Measurements from ENCODE around the gene GARNL3.

GARNL3 gene

GRCh38 chr9:127389381-127390247 lies 125.0 kb downstream of the GARNL3 start:
- DNase-seq = no peak

DNA sequence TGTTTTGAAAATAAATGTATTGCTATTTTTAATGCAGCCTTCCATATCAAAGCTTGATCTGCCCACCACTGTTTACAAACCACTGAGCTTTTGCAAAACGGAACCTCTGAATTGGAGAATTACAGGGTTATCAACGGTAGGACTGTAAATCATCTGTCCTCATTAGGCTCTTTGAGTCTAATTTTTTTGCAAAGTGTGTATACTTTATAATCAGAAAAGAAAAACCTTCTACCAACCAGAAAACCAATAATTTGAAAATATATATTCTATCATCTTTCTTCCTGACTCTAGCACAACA lies 125.6 kb downstream of the GARNL3 start:
- DNase-seq = no peak

GRCh38 chr9:127390563-127390962 lies 126.0 kb downstream of the GARNL3 start:
- DNase-seq = no peak

DNA sequence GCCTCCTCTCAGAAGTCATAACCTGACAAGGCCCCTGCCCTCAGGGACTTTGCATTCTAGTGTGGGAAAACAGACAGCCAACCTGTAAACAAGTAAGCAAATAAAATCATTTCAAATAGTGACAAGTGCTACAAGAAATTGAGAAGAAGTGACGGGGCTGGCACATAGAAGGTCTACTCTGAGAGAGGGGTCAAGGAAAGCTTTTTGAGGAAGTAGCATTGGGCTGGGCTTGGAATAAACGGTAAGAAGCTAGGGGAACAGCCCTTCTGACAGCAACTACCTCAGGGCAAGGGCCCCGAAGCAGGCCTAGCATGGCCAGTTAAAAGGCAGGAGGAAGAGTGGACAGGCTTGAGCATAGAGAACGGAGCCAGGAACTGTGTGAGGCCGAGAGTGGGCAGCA lies 127.6 kb downstream of the GARNL3 start:
- DNase-seq = no peak

- no peak for DNase-seq
Observed at GRCh38 chr9:127392976-127393375, 128.4 kb downstream of the GARNL3 start.

- DNase-seq = no peak
Observed at GRCh38 chr9:127393645-127394044, 129.1 kb downstream of the GARNL3 start.

- DNase-seq = no peak
Observed at GRCh38 chr9:127395497-127396252, 131.1 kb downstream of the GARNL3 start.

- no peak for DNase-seq
Observed at GRCh38 chr9:127396253-127396807, 131.8 kb downstream of the GARNL3 start.

- DNase-seq = peak; percentile 98 to 100
Observed at GRCh38 chr9:127396808-127397645, 132.5 kb downstream of the GARNL3 start, which contains the start of gene SLC2A8. TSS of gene SLC2A8 (plus strand) at chr9:127397169. CDS start at chr9:127397231, 62 bp downstream.

DNA sequence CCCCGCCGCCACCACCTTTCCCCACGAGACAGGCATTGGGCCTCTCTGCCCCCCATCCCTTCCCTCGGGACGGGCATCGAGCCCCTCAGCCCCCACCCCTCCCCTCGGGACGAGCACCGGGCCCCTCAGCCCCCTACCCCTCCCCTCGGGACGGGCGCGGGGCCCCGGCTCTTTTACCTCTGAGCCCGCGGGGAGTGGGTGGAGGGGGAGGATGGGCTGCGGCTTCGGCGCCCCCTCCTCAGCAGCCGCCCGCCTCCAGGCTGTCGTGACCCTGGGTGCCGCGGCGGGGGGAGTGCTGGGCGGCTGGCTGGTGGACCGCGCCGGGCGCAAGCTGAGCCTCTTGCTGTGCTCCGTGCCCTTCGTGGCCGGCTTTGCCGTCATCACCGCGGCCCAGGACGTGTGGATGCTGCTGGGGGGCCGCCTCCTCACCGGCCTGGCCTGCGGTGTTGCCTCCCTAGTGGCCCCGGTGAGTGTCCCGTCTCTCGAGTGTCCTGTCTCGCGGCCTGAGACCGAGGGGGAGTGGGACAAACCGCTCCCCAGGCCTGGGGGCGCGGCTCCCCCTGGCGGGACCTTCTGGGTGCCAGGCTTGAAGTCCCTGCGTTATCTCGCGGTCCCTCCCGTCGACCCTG lies 133.2 kb downstream of the GARNL3 start:
- DNase-seq = peak; percentile 21 to 37

- DNase-seq = no peak
Observed at GRCh38 chr9:127398275-127398647, 133.7 kb downstream of the GARNL3 start.

- DNase-seq = no peak
Observed at GRCh38 chr9:127398715-127399400, 134.3 kb downstream of the GARNL3 start.

DNA sequence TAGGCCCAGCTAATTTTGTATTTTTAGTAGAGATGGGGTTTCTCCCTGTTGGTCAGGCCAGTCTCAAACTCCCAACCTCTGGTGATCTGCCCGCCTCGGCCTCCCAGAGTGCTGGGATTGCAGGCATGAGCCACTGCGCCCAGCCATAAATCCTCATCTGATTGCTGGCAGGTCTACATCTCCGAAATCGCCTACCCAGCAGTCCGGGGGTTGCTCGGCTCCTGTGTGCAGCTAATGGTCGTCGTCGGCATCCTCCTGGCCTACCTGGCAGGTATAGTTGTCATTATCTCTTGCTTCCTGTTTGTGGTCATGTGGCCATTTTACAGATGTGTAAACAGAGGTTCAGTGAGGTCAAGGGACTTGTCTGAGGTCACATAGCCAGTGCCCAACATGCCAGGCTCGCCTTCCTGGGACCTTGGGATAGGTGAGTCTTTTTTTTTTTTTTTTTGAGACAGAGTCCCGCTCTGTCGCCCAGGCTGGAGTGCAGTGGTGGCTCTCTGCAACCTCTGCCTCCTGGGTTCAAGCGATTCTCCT lies 135.2 kb downstream of the GARNL3 start:
- no peak for DNase-seq

GRCh38 chr9:127402401-127403090 lies 138.0 kb downstream of the GARNL3 start:
- DNase-seq = no peak

DNA sequence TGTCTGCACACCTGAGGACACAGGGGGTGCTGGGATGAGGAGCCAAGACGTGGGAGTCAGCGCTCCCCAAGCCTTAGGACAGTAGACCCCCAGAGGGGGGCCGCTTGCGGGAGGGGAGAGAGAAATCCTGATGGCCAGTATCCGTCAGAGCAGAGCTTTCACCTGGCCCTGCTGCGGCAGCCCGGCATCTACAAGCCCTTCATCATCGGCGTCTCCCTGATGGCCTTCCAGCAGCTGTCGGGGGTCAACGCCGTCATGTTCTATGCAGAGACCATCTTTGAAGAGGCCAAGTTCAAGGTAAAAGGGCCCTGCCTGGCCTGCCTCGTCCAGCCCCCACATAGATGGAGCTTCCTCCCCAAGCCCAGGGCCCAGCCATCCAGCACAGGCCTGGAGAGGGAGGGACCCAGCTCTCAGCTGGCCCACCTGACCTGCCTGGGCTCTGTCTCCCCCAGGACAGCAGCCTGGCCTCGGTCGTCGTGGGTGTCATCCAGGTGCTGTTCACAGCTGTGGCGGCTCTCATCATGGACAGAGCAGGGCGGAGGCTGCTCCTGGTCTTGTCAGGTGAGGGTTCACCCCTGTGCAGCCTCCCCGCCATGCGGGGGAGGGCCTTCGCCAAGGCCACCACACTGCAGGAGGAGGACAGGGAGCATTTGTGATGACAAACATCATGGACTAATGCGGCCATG lies 139.1 kb downstream of the GARNL3 start:
- DNase-seq = no peak

DNA sequence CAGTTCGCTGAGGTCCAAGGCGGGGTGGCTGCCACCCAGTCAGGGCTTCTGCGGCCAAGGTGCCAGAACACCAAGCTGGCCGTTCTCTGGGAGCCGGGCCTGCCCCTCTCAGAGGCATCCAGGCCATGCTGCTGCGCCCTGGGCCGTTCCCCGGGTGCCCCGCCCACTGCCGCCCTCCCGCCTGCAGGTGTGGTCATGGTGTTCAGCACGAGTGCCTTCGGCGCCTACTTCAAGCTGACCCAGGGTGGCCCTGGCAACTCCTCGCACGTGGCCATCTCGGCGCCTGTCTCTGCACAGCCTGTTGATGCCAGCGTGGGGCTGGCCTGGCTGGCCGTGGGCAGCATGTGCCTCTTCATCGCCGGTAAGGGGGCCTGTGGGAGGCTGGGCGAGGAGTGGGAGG lies 140.1 kb downstream of the GARNL3 start:
- DNase-seq = no peak

DNA sequence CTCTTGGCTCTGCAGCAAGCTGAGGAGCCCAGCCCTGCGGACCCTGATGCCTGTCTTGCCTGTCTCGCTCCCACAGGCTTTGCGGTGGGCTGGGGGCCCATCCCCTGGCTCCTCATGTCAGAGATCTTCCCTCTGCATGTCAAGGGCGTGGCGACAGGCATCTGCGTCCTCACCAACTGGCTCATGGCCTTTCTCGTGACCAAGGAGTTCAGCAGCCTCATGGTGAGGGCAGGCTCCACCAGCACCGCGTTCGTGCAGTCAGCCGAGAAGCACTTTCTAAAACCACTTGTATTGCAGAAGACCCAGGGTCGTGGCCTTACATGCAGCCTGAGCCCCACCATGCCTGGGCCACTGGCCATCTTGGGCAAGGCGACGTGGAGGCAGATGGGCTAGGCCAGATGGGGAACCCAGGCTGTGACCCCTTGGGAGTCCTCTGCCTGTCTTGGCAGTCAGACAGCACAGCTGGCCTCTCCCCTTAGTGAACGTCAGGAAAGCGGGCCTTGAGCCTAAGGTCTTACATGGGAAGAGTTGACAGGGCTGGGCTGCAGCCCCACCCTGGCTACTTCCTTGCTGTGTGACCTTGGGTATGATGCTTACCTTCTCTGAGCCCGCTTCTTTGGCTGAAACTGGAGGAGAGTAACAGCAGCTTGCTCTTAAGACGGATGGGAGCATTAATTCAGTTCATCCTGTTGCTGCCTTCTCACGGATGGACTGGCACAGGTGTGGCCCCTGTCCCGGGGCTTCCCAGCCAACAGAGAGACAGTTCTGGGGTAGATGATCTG lies 141.0 kb downstream of the GARNL3 start:
- DNase-seq = no peak

DNA sequence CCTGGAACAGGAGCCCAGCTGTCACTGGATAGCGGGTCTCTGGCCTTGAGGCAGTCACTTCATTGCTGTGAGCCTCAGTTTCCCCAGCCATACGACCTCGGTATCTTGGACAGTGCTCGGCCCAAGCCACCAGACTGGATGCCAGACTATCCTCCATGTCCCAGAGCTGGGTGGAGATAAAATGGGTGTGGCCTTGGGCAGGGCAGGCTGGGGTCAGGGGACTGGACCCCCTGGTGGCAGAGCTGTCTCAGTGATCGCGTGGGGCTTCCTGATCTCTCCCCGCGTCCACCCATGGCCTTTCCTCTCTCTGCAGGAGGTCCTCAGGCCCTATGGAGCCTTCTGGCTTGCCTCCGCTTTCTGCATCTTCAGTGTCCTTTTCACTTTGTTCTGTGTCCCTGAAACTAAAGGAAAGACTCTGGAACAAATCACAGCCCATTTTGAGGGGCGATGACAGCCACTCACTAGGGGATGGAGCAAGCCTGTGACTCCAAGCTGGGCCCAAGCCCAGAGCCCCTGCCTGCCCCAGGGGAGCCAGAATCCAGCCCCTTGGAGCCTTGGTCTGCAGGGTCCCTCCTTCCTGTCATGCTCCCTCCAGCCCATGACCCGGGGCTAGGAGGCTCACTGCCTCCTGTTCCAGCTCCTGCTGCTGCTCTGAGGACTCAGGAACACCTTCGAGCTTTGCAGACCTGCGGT lies 142.4 kb downstream of the GARNL3 start:
- no peak for DNase-seq

DNA sequence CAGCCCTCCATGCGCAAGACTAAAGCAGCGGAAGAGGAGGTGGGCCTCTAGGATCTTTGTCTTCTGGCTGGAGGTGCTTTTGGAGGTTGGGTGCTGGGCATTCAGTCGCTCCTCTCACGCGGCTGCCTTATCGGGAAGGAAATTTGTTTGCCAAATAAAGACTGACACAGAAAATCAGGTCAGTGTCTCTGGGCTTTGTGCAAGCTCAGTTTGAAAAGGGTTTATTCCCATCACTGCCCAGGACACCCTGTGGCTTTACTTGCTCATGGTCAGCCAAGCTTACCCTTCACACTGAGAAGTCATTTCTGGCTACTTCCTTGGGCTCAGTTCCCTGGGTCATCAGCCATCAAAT lies 142.9 kb downstream of the GARNL3 start:
- DNase-seq = no peak
